Measurements from ENCODE around the gene SLC10A1. TPM values are rescaled to one million over a fixed set of nuclear protein-coding genes. Genes with fewer than 3 reads are reported as not detected.
"Not testable (repeated sequence)": the region's sequence is repeated elsewhere in the genome, so short reads cannot be mapped to it uniquely, and the experiment has no call there.

Gene SLC10A1
- total and polyA plus RNA-seq, 2 donors (not counting 1 experiment from before 2014, with no cell fraction given): not detected

DNA sequence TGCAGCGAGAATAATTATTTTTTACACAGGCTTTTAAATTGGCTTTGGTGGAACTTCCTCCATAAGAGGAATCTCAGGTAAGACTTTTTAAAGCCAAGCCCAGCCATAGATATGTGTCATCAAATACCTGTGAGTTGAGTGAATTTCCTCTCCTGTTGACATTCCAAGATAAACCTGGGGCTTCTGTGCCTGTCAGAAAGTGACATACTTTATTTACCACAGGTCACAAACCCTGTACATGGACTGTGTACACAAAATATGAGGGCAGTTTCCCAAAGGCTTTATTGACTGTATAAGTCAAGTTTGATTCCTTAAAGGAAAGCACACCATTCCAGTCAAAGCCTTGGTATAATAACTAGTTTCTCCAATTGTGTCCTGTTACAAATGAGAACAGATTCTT lies 56.0 kb downstream of the SLC10A1 start:
- H2AFZ ChIP-seq (ENCODE audit: insufficient read depth, low read depth, low read length, poor library complexity, severe bottlenecking): no peak overlapping the region
- DNase-seq (no peak), ATAC-seq (ENCODE audit: low read depth) (no peak)
- no peak overlapping the region for H3K4me3 ChIP-seq (ENCODE audit: control extremely low read depth in 1 of 5, extremely low read depth in 1 of 5, insufficient read depth in 1 of 5, low read depth in 2 of 5, low read length in 4 of 5)
- H4K20me1 ChIP-seq (ENCODE audit: control insufficient read depth, insufficient read depth, low read length, poor library complexity, severe bottlenecking): no peaks in the 10 kb centered on the region
- no peak overlapping the region for H3K4me2 ChIP-seq (replicated peaks; ENCODE audit: low read depth, low read length, poor library complexity, severe bottlenecking)
- ChIA-PET CTCF (no interaction called here), POLR2A (no interaction called here)
- Mint-ChIP-seq H3K27me3 (peaks cover 11% of the 10 kb centered on the region), H3K4me3 (no peak overlapping the region), H3K4me1 (no peaks in the 10 kb centered on the region), H3K9me3 (ENCODE audit: insufficient read depth) (peaks cover 2% of the 10 kb centered on the region), H3K27ac (no peak overlapping the region)
- no CpG with 5 or more reads among the region's 1 CpG for WGBS (ENCODE audit: insufficient coverage)
- no peaks in the 10 kb centered on the region for H3K79me2 ChIP-seq (ENCODE audit: control insufficient read depth, insufficient read depth, low read length)
- H3K9ac ChIP-seq (ENCODE audit: low read length): no peak overlapping the region
- no peaks in the 10 kb centered on the region for H3K4me1 ChIP-seq (ENCODE audit: control insufficient read depth in 2 of 2, insufficient read depth in 2 of 2, low read length in 2 of 2)
- H3K27ac ChIP-seq (ENCODE audit: low read length in 2 of 2): no peak overlapping the region
- H3K27me3 ChIP-seq (replicated peaks in 1 of 4; ENCODE audit: control extremely low read depth in 1 of 4, control insufficient read depth in 3 of 4, insufficient read depth in 4 of 4, low read length in 3 of 4): peaks cover 0 to 5% (median 1%) of the 10 kb centered on the region in 4 experiments
- no peak for TF ChIP-seq EZH2 (IDR thresholded peaks at IDR 0.05; ENCODE audit: borderline replicate concordance, insufficient read depth, low read depth, low read length, poor library complexity, severe bottlenecking)
- TF ChIP-seq, protein P1, sequence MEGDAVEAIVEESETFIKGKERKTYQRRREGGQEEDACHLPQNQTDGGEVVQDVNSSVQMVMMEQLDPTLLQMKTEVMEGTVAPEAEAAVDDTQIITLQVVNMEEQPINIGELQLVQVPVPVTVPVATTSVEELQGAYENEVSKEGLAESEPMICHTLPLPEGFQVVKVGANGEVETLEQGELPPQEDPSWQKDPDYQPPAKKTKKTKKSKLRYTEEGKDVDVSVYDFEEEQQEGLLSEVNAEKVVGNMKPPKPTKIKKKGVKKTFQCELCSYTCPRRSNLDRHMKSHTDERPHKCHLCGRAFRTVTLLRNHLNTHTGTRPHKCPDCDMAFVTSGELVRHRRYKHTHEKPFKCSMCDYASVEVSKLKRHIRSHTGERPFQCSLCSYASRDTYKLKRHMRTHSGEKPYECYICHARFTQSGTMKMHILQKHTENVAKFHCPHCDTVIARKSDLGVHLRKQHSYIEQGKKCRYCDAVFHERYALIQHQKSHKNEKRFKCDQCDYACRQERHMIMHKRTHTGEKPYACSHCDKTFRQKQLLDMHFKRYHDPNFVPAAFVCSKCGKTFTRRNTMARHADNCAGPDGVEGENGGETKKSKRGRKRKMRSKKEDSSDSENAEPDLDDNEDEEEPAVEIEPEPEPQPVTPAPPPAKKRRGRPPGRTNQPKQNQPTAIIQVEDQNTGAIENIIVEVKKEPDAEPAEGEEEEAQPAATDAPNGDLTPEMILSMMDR (IDR thresholded peaks at IDR 0.05): no peak
- intact Hi-C loops (cut with micrococcal nuclease): no loop called here
- H3K9me3 ChIP-seq (ENCODE audit: control extremely low read depth in 1 of 3, control insufficient read depth in 2 of 3, insufficient read depth in 1 of 3, low read length in 2 of 3): peaks cover 0 to 11% (median 0%) of the 10 kb centered on the region in 3 donors
- no peaks in the 10 kb centered on the region for H3K36me3 ChIP-seq (replicated peaks in 1 of 2; ENCODE audit: control extremely low read depth in 1 of 2, control insufficient read depth in 1 of 2, extremely low read depth in 1 of 2, insufficient read depth in 2 of 2, low read length in 1 of 2)

DNA sequence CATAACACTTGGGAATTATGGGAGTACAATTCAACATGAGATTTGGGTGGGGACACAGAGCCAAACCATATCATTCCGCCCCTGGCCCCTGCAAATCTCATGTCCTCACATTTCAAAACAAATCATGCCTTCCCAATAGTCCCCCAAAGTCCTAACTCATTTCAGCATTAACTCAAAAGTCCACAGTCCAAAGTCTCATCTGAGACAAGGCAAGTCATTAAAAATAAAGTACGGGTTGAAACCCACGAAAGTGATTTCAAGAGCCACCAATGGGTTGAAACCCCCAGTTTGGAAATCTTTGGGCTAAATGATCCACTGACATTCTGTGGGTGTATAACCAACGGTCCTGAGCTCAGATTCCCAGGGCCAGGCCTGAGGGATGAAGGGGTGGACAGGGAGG lies 60.6 kb downstream of the SLC10A1 start:
- POLR2A ChIA-PET: interaction anchor here (0.7 kb wide), 1 partner anchor 1171 kb away, joined by 7 read pairs; the partner anchor contains the start of gene PCNX1

DNA sequence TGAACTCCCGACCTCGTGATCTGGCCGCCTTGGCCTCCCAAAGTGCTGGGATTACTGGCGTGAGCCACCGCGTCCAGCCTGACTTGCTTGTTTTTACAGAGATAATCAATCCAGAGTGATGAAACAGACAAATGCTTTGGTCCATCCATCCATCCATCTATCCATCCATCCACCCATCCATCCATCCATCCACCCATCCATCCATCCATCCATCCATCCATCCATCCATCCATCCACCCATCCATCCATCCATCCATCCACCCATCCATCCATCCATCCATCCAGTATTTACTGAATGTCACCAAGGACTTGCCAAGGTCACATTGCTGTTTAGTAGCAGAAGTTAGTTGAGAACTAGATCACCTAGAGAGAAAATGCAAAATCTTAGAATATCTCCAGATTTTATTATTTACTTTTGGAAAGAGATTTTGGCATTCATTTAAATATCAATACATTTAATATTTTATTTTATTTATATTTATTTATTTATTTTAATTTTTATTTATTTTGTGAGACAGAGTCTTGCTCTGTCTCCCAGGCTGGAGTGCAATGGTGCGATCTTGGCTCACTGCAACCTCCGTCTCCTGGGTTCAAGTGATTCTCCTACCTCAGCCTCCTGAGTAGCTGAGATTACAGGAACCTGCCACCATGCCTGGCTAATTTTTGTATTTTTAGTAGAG lies 65.0 kb downstream of the SLC10A1 start:
- H3K4me1 Mint-ChIP-seq; H3K9me3 ChIP-seq (ENCODE audit: control extremely low read depth in 1 of 3, control insufficient read depth in 2 of 3, insufficient read depth in 1 of 3, low read length in 2 of 3); H3K9me3 Mint-ChIP-seq (ENCODE audit: insufficient read depth); H3K9ac ChIP-seq (ENCODE audit: low read length); H3K27ac ChIP-seq (ENCODE audit: low read length in 2 of 2); H3K4me2 ChIP-seq (replicated peaks; ENCODE audit: low read depth, low read length, poor library complexity, severe bottlenecking); H2AFZ ChIP-seq (ENCODE audit: insufficient read depth, low read depth, low read length, poor library complexity, severe bottlenecking); H3K27me3 ChIP-seq (replicated peaks in 1 of 4; ENCODE audit: control extremely low read depth in 1 of 4, control insufficient read depth in 3 of 4, insufficient read depth in 4 of 4, low read length in 3 of 4); H3K27ac Mint-ChIP-seq; DNase-seq; H3K4me1 ChIP-seq (ENCODE audit: control insufficient read depth in 2 of 2, insufficient read depth in 2 of 2, low read length in 2 of 2); H3K4me3 ChIP-seq (ENCODE audit: control extremely low read depth in 1 of 5, extremely low read depth in 1 of 5, insufficient read depth in 1 of 5, low read depth in 2 of 5, low read length in 4 of 5); intact Hi-C loops (cut with micrococcal nuclease); POLR2A ChIA-PET; H3K79me2 ChIP-seq (ENCODE audit: control insufficient read depth, insufficient read depth, low read length); H4K20me1 ChIP-seq (ENCODE audit: control insufficient read depth, insufficient read depth, low read length, poor library complexity, severe bottlenecking); ATAC-seq (ENCODE audit: low read depth); H3K4me3 Mint-ChIP-seq; H3K36me3 ChIP-seq (replicated peaks in 1 of 2; ENCODE audit: control extremely low read depth in 1 of 2, control insufficient read depth in 1 of 2, extremely low read depth in 1 of 2, insufficient read depth in 2 of 2, low read length in 1 of 2): not testable (repeated sequence)
- WGBS (ENCODE audit: insufficient coverage): 100% methylated on average over 4 of the region's 8 CpGs
- CTCF ChIA-PET: interaction anchor here (0.6 to 0.7 kb wide), 2 partner anchors 36 to 86 kb away, joined by 3 to 4 read pairs; no protein-coding TSS in a partner anchor
- peaks cover 32% of the 10 kb centered on the region for H3K27me3 Mint-ChIP-seq

More for the DNA sequence above, 60.6 kb downstream of the SLC10A1 start:
- 85% methylated on average over 4 of the region's 4 CpGs for WGBS (ENCODE audit: insufficient coverage)
- CTCF ChIA-PET: interaction anchor here (0.7 to 1.9 kb wide), 2 partner anchors 152 to 293 kb away, joined by 3 to 5 read pairs; no protein-coding TSS in a partner anchor
- H3K4me3 Mint-ChIP-seq; H3K4me1 ChIP-seq (ENCODE audit: control insufficient read depth in 2 of 2, insufficient read depth in 2 of 2, low read length in 2 of 2); H4K20me1 ChIP-seq (ENCODE audit: control insufficient read depth, insufficient read depth, low read length, poor library complexity, severe bottlenecking); intact Hi-C loops (cut with micrococcal nuclease); H3K9me3 Mint-ChIP-seq (ENCODE audit: insufficient read depth); H3K9ac ChIP-seq (ENCODE audit: low read length); H2AFZ ChIP-seq (ENCODE audit: insufficient read depth, low read depth, low read length, poor library complexity, severe bottlenecking); H3K79me2 ChIP-seq (ENCODE audit: control insufficient read depth, insufficient read depth, low read length); ATAC-seq (ENCODE audit: low read depth); DNase-seq; H3K4me1 Mint-ChIP-seq; H3K36me3 ChIP-seq (replicated peaks in 1 of 2; ENCODE audit: control extremely low read depth in 1 of 2, control insufficient read depth in 1 of 2, extremely low read depth in 1 of 2, insufficient read depth in 2 of 2, low read length in 1 of 2); H3K27ac ChIP-seq (ENCODE audit: low read length in 2 of 2); H3K9me3 ChIP-seq (ENCODE audit: control extremely low read depth in 1 of 3, control insufficient read depth in 2 of 3, insufficient read depth in 1 of 3, low read length in 2 of 3); H3K27me3 ChIP-seq (replicated peaks in 1 of 4; ENCODE audit: control extremely low read depth in 1 of 4, control insufficient read depth in 3 of 4, insufficient read depth in 4 of 4, low read length in 3 of 4); H3K4me2 ChIP-seq (replicated peaks; ENCODE audit: low read depth, low read length, poor library complexity, severe bottlenecking); H3K27ac Mint-ChIP-seq; H3K4me3 ChIP-seq (ENCODE audit: control extremely low read depth in 1 of 5, extremely low read depth in 1 of 5, insufficient read depth in 1 of 5, low read depth in 2 of 5, low read length in 4 of 5): not testable (repeated sequence)
- peaks cover 30% of the 10 kb centered on the region for H3K27me3 Mint-ChIP-seq
